SK-N-SH treated with all-trans-retinoic acid at 6 μM for 48 hours (cell line): ENCODE measurements around the gene PTPRS.

Experiments used
- ATAC-seq: fragments of 200-7000 bp; cut with Tn5 transposase; 3 replicates; pipeline ENCODE4 v1.9.1; 2020; ENCODE audit warnings: mild to moderate bottlenecking, moderate library complexity
- ARNTL ChIP-seq: fragments of 450-650 bp; formaldehyde crosslinking; IDR thresholded peaks from 2 replicates; pipeline ENCODE4 v1.5.0; 2020; ENCODE audit warnings: low read depth, mild to moderate bottlenecking, moderate library complexity, borderline replicate concordance
- BACH2 ChIP-seq: fragments of 250-450 bp; sonication (Bioruptor Pico); IDR thresholded peaks from 2 replicates; pipeline ENCODE4 v1.9.0; 2021; ENCODE audit warnings: mild to moderate bottlenecking, borderline replicate concordance
- CREB5 ChIP-seq: fragments of 250-450 bp; sonication (Bioruptor Pico); IDR thresholded peaks from 2 replicates; pipeline ENCODE4 v1.5.1; 2020; ENCODE audit warnings: low read depth, mild to moderate bottlenecking, moderate library complexity
- CSDC2 ChIP-seq: fragments of 250-450 bp; sonication (Bioruptor Pico); IDR thresholded peaks from 2 replicates; pipeline ENCODE4 v1.5.0; 2020; ENCODE audit warnings: mild to moderate bottlenecking, moderate library complexity
- CSRNP3 ChIP-seq: fragments of 250-450 bp; sonication (Bioruptor Pico); IDR thresholded peaks from 2 replicates; pipeline ENCODE4 v1.5.1; 2021; ENCODE audit warnings: mild to moderate bottlenecking, moderate library complexity
- ESRRG ChIP-seq: fragments of 250-450 bp; sonication (Bioruptor Pico); IDR thresholded peaks from 2 replicates; pipeline ENCODE4 v1.6.1; 2021; ENCODE audit warnings: mild to moderate bottlenecking
- GLIS3 ChIP-seq: fragments of 250-450 bp; sonication (Bioruptor Pico); IDR thresholded peaks from 2 replicates; pipeline ENCODE4 v1.5.0; 2020; ENCODE audit warnings: mild to moderate bottlenecking, moderate library complexity
- ISL1 ChIP-seq: fragments of 250-450 bp; sonication (Bioruptor Pico); IDR thresholded peaks from 2 replicates; pipeline ENCODE4 v2.1.2; 2022; ENCODE audit warnings: mild to moderate bottlenecking, moderate library complexity
- OSR1 ChIP-seq: fragments of 250-450 bp; sonication (Bioruptor Pico); IDR thresholded peaks from 2 replicates; pipeline ENCODE4 v1.8.0; 2022; ENCODE audit warnings: moderate library complexity, mild to moderate bottlenecking, inconsistent platforms
- PPARA ChIP-seq: fragments of 250-450 bp; sonication (Bioruptor Pico); IDR thresholded peaks from 2 replicates; pipeline ENCODE4 v1.5.0; 2020; ENCODE audit warnings: mild to moderate bottlenecking, borderline replicate concordance
- TCF4 ChIP-seq: fragments of 250-450 bp; sonication (Bioruptor Pico); IDR thresholded peaks from 2 replicates; pipeline ENCODE4 v1.8.0; 2021; ENCODE audit warnings: mild to moderate bottlenecking, moderate library complexity, borderline replicate concordance
- TOX ChIP-seq: fragments of 250-450 bp; sonication (Bioruptor Pico); IDR thresholded peaks from 2 replicates; pipeline ENCODE4 v1.8.0; 2021; ENCODE audit warnings: mild to moderate bottlenecking, moderate library complexity, borderline replicate concordance
- ZC3H10 ChIP-seq: fragments of 250-450 bp; sonication (Bioruptor Pico); IDR thresholded peaks from 2 replicates; pipeline ENCODE4 v1.5.1; 2021; ENCODE audit warnings: mild to moderate bottlenecking, moderate library complexity
- ZFP30 ChIP-seq: fragments of 450-650 bp; formaldehyde crosslinking; IDR thresholded peaks from 2 replicates; pipeline ENCODE4 v1.5.0; 2022; ENCODE audit warnings: mild to moderate bottlenecking, moderate library complexity
- ZNF565 ChIP-seq: fragments of 450-650 bp; formaldehyde crosslinking; conservative IDR thresholded peaks from 2 replicates; pipeline ENCODE4 v1.5.0; 2020; ENCODE audit warnings: low read depth, mild to moderate bottlenecking, moderate library complexity
- ZNF70 ChIP-seq: fragments of 450-650 bp; formaldehyde crosslinking; IDR thresholded peaks from 2 replicates; pipeline ENCODE4 v1.5.0; 2020; ENCODE audit warnings: mild to moderate bottlenecking, moderate library complexity
- ZNF8 ChIP-seq: fragments of 450-650 bp; formaldehyde crosslinking; IDR thresholded peaks from 2 replicates; pipeline ENCODE4 v1.5.0; 2020; ENCODE audit warnings: mild to moderate bottlenecking, moderate library complexity
- TF ChIP-seq, protein P1 (sequence below): fragments of 250-450 bp; sonication (Bioruptor Pico); IDR thresholded peaks from 2 replicates; pipeline ENCODE4 v1.5.0; 2020; ENCODE audit warnings: mild to moderate bottlenecking, moderate library complexity
- TF ChIP-seq, protein P2 (sequence below): fragments of 250-450 bp; sonication (Bioruptor Pico); IDR thresholded peaks from 2 replicates; pipeline ENCODE4 v1.8.0; 2020; ENCODE audit warnings: mild to moderate bottlenecking, moderate library complexity, borderline replicate concordance

The PTPRS gene

DNA sequence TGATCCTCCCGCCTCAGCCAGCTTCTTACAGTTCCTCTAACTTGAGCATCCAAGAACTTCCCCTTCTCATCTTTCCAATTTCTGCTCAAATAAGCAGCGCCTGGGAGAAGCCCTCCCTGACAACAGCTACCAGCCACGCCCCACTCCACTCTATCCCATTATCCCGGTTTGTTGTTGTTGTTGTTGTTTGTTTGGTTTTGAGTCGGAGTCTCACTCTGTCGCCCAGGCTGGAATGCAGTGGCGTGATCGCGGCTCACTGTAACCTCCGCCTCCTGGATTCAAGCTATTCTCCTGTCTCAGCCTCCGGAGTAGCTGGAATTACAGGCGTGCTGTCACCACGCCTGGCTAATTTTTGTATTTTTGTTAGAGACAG is 822 bp upstream of the PTPRS start:
- no peak for ATAC-seq
- TF ChIP-seq PPARA (CRISPR knock-in tag) (no peak), ZFP30 (CRISPR knock-in tag) (no peak), GLIS3 (no peak), ZNF565 (CRISPR knock-in tag) (no peak), ARNTL (no peak), BACH2 (CRISPR knock-in tag) (no peak), ESRRG (CRISPR knock-in tag) (no peak), CSDC2 (CRISPR knock-in tag) (no peak), TCF4 (CRISPR knock-in tag) (no peak), CREB5 (CRISPR knock-in tag) (no peak), OSR1 (CRISPR knock-in tag) (no peak), ZNF70 (CRISPR knock-in tag) (no peak), CSRNP3 (no peak), ZNF8 (no peak), TOX (CRISPR knock-in tag) (no peak)
- TF ChIP-seq, protein P1, sequence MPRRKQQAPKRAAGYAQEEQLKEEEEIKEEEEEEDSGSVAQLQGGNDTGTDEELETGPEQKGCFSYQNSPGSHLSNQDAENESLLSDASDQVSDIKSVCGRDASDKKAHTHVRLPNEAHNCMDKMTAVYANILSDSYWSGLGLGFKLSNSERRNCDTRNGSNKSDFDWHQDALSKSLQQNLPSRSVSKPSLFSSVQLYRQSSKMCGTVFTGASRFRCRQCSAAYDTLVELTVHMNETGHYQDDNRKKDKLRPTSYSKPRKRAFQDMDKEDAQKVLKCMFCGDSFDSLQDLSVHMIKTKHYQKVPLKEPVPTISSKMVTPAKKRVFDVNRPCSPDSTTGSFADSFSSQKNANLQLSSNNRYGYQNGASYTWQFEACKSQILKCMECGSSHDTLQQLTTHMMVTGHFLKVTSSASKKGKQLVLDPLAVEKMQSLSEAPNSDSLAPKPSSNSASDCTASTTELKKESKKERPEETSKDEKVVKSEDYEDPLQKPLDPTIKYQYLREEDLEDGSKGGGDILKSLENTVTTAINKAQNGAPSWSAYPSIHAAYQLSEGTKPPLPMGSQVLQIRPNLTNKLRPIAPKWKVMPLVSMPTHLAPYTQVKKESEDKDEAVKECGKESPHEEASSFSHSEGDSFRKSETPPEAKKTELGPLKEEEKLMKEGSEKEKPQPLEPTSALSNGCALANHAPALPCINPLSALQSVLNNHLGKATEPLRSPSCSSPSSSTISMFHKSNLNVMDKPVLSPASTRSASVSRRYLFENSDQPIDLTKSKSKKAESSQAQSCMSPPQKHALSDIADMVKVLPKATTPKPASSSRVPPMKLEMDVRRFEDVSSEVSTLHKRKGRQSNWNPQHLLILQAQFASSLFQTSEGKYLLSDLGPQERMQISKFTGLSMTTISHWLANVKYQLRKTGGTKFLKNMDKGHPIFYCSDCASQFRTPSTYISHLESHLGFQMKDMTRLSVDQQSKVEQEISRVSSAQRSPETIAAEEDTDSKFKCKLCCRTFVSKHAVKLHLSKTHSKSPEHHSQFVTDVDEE (CRISPR knock-in tag), result no peak

- peak; percentile 70 for ATAC-seq
- no peak for TF ChIP-seq GLIS3
- no peak for TF ChIP-seq ZC3H10 (CRISPR knock-in tag)
- no peak for TF ChIP-seq ESRRG (CRISPR knock-in tag)
- no peak for TF ChIP-seq CSDC2 (CRISPR knock-in tag)
- no peak for TF ChIP-seq ISL1 (CRISPR knock-in tag)
- TF ChIP-seq TOX (CRISPR knock-in tag), result no peak
These were observed 519 bp downstream of the PTPRS start for GRCh38 chr19:5339950-5340636.

DNA sequence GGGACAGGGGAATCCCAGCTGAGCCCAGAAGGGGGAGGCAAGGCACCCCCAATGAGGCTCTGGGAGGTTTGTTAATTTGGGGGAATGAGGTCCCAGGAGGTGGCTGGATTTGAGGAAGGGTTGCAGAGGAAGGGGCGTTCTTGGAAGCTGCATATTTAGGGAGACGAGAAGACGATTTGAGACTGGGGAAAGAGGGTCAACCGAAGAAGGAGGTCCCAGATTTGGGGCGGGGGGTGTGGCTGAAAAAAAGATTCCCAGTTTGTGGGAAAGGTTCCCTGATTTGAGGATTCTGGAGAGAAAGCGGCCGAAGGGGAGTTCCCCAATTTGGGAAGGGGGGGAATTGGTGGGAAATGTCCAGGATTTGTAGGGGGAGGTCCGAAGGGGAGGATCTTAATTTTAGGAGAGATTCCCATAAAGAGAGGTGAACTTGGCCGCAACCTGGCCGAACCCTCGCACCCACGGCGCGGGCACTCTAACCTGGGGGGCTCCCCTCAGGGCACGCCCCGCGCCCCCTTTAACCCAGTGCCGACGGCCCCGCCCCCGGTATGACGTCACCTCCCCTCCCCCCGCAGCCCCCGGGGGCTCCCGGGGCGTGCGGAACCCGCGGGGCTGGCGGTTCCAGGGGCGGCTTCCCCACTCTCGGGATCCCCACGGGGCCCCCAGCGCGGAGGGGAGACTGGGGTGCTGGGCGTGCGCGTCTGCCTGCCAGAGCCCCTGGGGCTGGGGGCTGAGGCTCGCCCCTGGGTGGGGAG is 1.2 kb downstream of the PTPRS start:
- ATAC-seq, result no peak

DNA sequence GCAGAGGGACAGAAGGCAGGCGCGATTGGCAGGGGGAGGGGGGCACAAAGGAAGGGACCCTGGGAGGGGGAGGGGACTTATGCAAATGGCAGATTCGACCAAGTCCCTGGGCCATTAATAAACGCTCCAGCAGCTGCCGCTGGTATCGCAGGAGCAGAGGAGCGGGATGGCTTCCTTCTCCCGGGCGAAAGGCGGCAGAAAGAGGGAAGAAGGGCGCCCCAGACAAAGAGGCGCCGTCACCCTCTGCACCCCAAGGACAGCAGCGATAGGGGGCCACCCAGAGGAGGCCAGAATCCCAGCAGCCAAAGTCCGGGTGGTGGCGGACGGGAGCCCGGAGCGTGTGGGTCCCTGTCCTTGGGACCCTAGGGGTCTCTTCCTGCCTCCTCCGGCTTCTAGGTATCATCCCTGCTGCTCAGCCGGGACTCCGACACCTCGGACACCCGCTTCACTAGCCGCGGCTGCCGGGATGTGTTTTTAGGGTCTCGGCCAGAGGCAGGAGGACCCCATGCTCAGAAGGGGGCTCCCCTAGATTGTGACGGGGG is 1.9 kb downstream of the PTPRS start:
- no peak for ATAC-seq
- TF ChIP-seq, protein P1 (CRISPR knock-in tag), result no peak
- TF ChIP-seq CSRNP3 (no peak), ESRRG (CRISPR knock-in tag) (no peak)
- TF ChIP-seq, protein P2, sequence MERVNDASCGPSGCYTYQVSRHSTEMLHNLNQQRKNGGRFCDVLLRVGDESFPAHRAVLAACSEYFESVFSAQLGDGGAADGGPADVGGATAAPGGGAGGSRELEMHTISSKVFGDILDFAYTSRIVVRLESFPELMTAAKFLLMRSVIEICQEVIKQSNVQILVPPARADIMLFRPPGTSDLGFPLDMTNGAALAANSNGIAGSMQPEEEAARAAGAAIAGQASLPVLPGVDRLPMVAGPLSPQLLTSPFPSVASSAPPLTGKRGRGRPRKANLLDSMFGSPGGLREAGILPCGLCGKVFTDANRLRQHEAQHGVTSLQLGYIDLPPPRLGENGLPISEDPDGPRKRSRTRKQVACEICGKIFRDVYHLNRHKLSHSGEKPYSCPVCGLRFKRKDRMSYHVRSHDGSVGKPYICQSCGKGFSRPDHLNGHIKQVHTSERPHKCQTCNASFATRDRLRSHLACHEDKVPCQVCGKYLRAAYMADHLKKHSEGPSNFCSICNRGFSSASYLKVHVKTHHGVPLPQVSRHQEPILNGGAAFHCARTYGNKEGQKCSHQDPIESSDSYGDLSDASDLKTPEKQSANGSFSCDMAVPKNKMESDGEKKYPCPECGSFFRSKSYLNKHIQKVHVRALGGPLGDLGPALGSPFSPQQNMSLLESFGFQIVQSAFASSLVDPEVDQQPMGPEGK (CRISPR knock-in tag), result no peak

More for the DNA sequence above, 1.2 kb downstream of the PTPRS start:
- TF ChIP-seq, protein P2 (CRISPR knock-in tag), result peak; percentile 79
- no peak for TF ChIP-seq BACH2 (CRISPR knock-in tag)
